ENCODE measurements around the gene KCNK1. TPM values are rescaled to one million over a fixed set of nuclear protein-coding genes. Genes with fewer than 3 reads are reported as not detected.

The KCNK1 gene
- polyA plus RNA-seq, 1 donor (not counting 4 experiments of a cell fraction or from before 2014, with no cell fraction given) = 17.5 TPM

GRCh38 chr1:233632436-233632835 lies 18.5 kb downstream of the KCNK1 start:
- Histone ChIP-seq H3K9me1 (ENCODE audit: control insufficient read depth, extremely low read depth, insufficient read depth, low read length) (no peaks in the 10 kb centered on the region), H4K20me1 (ENCODE audit: control insufficient read depth, extremely low read depth, insufficient read depth, low read length) (no peaks in the 10 kb centered on the region), H3K27me3 (ENCODE audit: control insufficient read depth, extremely low read depth, insufficient read depth, low read length) (no peaks in the 10 kb centered on the region), H3K4me1 (ENCODE audit: control insufficient read depth, extremely low read depth, insufficient read depth, low read length) (peaks cover 15% of the 10 kb centered on the region), H3K4me2 (ENCODE audit: control insufficient read depth, extremely low read depth, insufficient read depth, low read depth, low read length) (no peak overlapping the region), H2AFZ (ENCODE audit: control insufficient read depth, low read length) (no peak overlapping the region), H3K4me3 (ENCODE audit: control insufficient read depth in 2 of 3, extremely low read depth in 1 of 3, insufficient read depth in 2 of 3, low read depth in 1 of 3, low read length in 3 of 3) (no peak overlapping the region), H3K9me3 (ENCODE audit: control insufficient read depth, low read depth, low read length) (no peaks in the 10 kb centered on the region), H3K36me3 (ENCODE audit: control insufficient read depth in 2 of 2, extremely low read depth in 1 of 2, insufficient read depth in 2 of 2, low read length in 2 of 2) (peaks cover 2 to 12% of the 10 kb centered on the region in 2 experiments), H3K9ac (ENCODE audit: control insufficient read depth, extremely low read depth, insufficient read depth, low read length) (no peak overlapping the region), H3K79me2 (ENCODE audit: control insufficient read depth, insufficient read depth, low read length) (peaks cover 7% of the 10 kb centered on the region), H3K27ac (ENCODE audit: control insufficient read depth, insufficient read depth, low read length) (no peak overlapping the region)
- TF ChIP-seq EZH2 (IDR thresholded peaks at IDR 0.05; ENCODE audit: low read length) (no peak), CTCF (optimal IDR thresholded peaks at IDR 0.05 in 1 of 3, IDR thresholded peaks at IDR 0.05 in 1 of 3, conservative IDR thresholded peaks at IDR 0.05 in 1 of 3; ENCODE audit: extremely low read depth in 1 of 3, insufficient read depth in 2 of 3, low read length in 3 of 3) (no peak)
- no peak for FAIRE-seq
- dilution Hi-C loops (cut with MboI; ENCODE audit: extremely low pct_ligation_motif_present, low sequenced_read_pairs) = no loop called here
- DNase-seq (ENCODE audit: low read depth, low spot score) = no peak

GRCh38 chr1:233635765-233636502 lies 22.0 kb downstream of the KCNK1 start:
- Histone ChIP-seq H4K20me1 (ENCODE audit: control insufficient read depth, extremely low read depth, insufficient read depth, low read length) (no peaks in the 10 kb centered on the region), H3K4me2 (ENCODE audit: control insufficient read depth, extremely low read depth, insufficient read depth, low read depth, low read length) (no peak overlapping the region), H3K9me3 (ENCODE audit: control insufficient read depth, low read depth, low read length) (no peaks in the 10 kb centered on the region), H3K36me3 (ENCODE audit: control insufficient read depth in 2 of 2, extremely low read depth in 1 of 2, insufficient read depth in 2 of 2, low read length in 2 of 2) (peaks cover 2 to 11% of the 10 kb centered on the region in 2 experiments), H2AFZ (ENCODE audit: control insufficient read depth, low read length) (no peak overlapping the region), H3K27ac (ENCODE audit: control insufficient read depth, insufficient read depth, low read length) (no peak overlapping the region), H3K27me3 (ENCODE audit: control insufficient read depth, extremely low read depth, insufficient read depth, low read length) (no peaks in the 10 kb centered on the region), H3K9me1 (ENCODE audit: control insufficient read depth, extremely low read depth, insufficient read depth, low read length) (no peaks in the 10 kb centered on the region), H3K9ac (ENCODE audit: control insufficient read depth, extremely low read depth, insufficient read depth, low read length) (no peak overlapping the region), H3K4me3 (ENCODE audit: control insufficient read depth in 2 of 3, extremely low read depth in 1 of 3, insufficient read depth in 2 of 3, low read depth in 1 of 3, low read length in 3 of 3) (no peak overlapping the region), H3K4me1 (ENCODE audit: control insufficient read depth, extremely low read depth, insufficient read depth, low read length) (no peaks in the 10 kb centered on the region), H3K79me2 (ENCODE audit: control insufficient read depth, insufficient read depth, low read length) (no peaks in the 10 kb centered on the region)
- TF ChIP-seq EZH2 (IDR thresholded peaks at IDR 0.05; ENCODE audit: low read length) = no peak
- TF ChIP-seq CTCF (optimal IDR thresholded peaks at IDR 0.05 in 1 of 3, IDR thresholded peaks at IDR 0.05 in 1 of 3, conservative IDR thresholded peaks at IDR 0.05 in 1 of 3; ENCODE audit: extremely low read depth in 1 of 3, insufficient read depth in 2 of 3, low read length in 3 of 3) = no peak
- no peak for DNase-seq (ENCODE audit: low read depth, low spot score)
- dilution Hi-C loops (cut with MboI; ENCODE audit: extremely low pct_ligation_motif_present, low sequenced_read_pairs) = no loop called here
- FAIRE-seq = no peak
